HG02759 (cell line): ENCODE measurements around the gene PLPPR4.
"Not testable (repeated sequence)": the region's sequence is repeated elsewhere in the genome, so short reads cannot be mapped to it uniquely, and the experiment has no call there.

ENCODE experiments used
- ATAC-seq: cut with Tn5 transposase; IDR thresholded peaks from one replicate; pipeline ENCODE4 v1.9.1; 2021; ENCODE audit warnings: mild to moderate bottlenecking, moderate library complexity; ENCODE audit not compliant: unreplicated experiment

PLPPR4 gene

DNA sequence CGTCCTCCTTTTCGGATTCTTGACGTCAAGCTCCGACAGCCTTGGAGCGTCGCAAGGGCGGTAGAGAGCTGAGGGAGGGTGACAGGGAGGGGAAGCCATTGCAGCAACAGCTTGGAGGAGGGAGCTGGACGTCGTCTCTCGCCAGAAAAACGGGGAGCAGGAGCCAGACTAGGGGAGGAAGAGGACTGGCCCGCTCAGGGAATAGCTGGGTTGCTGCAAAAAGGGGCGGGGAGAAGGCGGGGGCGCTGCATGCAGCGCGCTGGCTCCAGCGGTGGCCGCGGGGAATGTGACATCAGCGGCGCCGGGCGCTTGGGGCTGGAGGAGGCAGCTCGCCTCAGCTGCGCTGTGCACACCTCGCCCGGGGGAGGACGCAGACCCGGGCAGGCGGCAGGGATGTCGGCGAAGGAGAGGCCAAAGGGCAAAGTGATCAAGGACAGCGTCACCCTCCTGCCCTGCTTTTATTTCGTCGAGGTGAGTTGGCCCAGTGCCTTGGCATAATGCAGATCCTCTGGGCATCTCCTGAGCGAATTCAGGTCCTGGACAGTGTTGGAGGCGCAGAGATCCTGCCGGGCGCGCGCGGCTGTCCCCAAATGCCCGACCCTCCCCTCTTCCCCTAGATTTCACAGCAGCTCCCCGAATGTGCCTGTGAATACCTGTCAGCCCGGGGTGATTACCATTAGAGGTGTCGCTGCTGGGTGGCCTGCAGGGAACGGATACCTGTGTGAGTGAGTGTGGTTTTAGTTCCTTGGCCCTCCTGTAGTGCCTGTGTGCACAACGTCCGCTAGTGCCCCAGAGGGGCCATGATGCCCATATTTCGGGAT, at the start of gene PLPPR4:
TSS of gene PLPPR4 (plus strand) at position 292 of the 821 bp plus-strand sequence. CDS start at position 394, 102 bp downstream.
- ATAC-seq = no peak

DNA sequence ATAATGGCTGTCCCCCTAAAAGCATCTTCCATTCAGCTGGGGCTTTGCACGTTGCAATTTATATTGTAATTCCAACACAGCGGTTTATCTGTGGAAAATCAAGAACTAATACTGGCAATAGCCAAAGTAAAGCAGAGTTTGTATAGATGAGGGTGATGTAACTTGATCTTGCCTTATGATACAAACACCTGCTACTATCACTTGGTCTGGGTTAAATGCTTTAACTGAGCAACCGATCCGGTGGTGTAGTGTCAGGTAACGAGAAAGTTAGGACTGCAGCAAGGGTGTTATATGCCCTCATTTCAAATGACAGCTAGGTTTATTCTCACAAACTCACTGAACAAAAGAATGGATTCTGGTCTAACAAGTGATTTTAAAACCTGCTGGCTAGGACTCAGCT, 47.3 kb upstream of the PLPPR4 start:
- ATAC-seq = no peak

DNA sequence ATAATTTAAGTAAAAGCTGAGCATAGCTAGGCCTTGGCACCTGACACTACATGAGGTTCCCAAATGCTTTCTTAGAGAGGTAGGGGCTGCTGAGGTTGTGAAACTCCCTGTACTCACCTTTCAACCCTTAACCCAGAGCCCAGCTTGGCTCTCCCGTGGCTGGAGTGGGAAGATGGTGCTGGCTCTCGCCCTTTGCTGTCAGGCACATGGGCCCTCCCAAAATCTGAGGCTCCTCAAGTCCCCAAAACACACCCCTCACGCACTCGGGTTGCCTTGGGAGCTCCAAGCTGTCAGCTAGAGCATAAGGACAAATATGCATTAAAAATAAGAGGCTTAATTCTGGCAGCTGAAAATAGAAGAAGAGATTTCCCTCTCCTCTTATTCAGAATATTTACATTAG, 46.7 kb upstream of the PLPPR4 start:
- no peak for ATAC-seq

GRCh38 chr1:99218572-99218971, 45.7 kb upstream of the PLPPR4 start:
- ATAC-seq = peak; percentile 20

- peak; percentile 96 for ATAC-seq
Measured at GRCh38 chr1:99218999-99219398, 45.3 kb upstream of the PLPPR4 start.

GRCh38 chr1:99227056-99227897, 37.0 kb upstream of the PLPPR4 start:
- no peak for ATAC-seq

GRCh38 chr1:99228153-99228552, 36.1 kb upstream of the PLPPR4 start:
- peak; percentile 58 for ATAC-seq

DNA sequence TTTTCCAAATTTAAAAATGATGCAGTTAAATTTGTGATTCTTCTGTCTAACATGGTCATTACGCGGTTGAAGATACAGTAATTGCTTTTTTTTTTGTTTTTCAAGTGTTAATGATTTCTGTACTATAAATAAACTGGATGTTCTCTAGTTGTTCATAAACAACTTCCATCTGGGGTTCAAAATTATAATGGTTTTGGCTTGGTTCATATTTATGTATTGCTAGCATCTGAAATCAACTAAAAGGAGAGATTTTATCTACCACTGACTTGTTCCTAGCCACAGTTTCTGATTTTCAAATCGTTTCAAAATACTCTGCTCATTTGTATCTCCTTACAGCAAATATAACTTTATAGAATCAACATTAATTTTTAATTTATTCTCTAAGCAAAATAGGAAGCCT, 35.2 kb upstream of the PLPPR4 start:
- no peak for ATAC-seq

GRCh38 chr1:99230695-99231094, 33.6 kb upstream of the PLPPR4 start:
- ATAC-seq = no peak

- ATAC-seq = no peak
Measured at GRCh38 chr1:99232172-99232571, 32.1 kb upstream of the PLPPR4 start.

- ATAC-seq = no peak
Measured at GRCh38 chr1:99233446-99233845, 30.8 kb upstream of the PLPPR4 start.

GRCh38 chr1:99236756-99237155, 27.5 kb upstream of the PLPPR4 start:
- ATAC-seq = no peak

DNA sequence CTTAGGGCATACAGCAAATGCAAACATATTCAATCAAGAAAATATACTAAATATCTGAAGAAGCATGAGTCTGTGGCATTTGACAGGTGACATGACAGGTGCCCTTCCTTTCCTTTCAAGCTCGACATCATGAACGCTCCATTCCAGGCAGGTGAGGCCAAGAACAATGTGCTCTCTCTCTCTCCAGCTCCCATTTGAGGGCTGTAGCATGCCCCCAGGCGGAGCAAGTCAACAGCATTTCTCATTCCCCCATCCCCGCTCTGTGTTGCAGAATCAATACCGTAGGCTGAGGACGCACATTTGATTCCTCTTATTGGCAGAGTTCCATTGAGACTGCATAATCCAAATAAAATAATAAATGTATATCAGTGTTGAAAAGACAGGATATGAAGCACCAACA, 24.6 kb upstream of the PLPPR4 start:
- ATAC-seq = no peak

DNA sequence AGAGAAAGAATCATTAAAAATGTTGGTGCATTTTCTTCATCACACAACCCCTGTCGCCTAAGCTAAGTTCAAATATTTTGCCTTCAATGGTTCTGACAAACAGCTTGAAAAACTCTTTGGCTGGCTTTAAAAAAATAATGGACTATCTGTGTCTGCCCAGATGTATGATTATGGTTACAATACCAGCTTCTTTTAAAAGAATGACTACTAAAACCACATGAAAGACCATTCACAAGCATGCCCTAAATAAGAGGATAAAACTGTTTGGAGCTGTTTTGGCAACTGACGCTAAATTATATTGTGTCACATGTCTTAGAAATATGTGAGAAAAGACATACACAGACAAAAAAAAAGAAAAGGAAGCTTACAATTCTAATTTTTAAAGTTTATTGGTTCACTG, 23.7 kb upstream of the PLPPR4 start:
- ATAC-seq = no peak

- ATAC-seq = no peak
Measured at GRCh38 chr1:99246152-99246551, 18.1 kb upstream of the PLPPR4 start.

- ATAC-seq = no peak
Measured at GRCh38 chr1:99247199-99247598, 17.1 kb upstream of the PLPPR4 start.

DNA sequence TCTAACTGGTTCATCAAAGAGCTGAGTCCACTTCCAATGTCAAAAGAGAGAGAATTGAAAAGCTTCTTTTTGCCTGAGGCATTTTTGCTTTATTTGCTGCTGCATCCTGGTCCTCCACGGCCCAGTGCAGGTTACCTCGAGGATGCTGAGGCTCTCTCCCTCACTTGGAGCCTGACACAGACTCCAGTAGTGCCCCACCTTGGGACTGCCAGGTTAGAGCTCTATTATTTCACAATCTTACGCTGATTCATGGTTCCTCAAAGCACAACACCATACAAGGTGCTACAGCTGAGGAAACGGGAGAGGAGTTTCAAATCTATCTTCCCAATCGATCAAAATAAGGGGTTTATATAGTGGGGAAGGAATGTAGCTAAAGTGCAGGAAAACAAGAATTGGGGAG, 13.6 kb upstream of the PLPPR4 start:
- ATAC-seq = no peak

DNA sequence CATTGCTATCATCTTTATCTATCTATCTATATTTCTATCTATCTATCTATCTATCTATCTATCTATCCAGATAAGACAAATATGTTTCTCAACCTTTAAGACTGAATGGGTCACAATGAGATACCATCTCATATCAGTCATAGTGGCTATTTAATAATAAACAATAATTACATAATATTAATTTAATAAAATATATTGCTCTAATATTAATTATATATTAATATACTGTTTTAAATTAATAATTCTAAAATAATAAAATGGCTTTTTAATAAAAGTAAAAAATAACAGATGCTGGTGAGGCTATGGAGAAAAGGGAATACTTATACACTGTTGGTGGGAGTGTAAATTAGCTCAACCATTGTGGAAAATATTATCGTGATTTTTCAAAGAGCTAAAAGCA, 13.0 kb upstream of the PLPPR4 start:
- ATAC-seq = no peak

- no peak for ATAC-seq
Measured at GRCh38 chr1:99252630-99253029, 11.7 kb upstream of the PLPPR4 start.

DNA sequence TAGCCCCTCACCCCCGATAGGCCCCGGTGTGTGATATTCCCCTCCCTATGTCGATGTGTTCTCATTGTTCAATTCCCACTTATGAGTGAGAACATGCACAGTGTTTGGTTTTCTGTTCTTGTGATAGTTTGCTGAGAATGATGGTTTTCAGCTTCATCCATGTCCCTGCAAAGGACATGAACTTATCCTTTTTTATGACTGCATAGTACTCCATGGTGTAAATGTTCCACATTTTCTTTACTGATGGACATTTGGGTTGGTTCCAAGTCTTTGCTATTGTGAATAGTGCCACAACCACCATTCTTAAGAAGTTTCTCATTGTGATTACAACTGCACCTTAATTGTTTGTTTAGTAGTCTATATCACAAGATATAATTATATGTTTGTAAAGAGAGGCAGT, 3.9 kb upstream of the PLPPR4 start:
- not testable (repeated sequence) for ATAC-seq

DNA sequence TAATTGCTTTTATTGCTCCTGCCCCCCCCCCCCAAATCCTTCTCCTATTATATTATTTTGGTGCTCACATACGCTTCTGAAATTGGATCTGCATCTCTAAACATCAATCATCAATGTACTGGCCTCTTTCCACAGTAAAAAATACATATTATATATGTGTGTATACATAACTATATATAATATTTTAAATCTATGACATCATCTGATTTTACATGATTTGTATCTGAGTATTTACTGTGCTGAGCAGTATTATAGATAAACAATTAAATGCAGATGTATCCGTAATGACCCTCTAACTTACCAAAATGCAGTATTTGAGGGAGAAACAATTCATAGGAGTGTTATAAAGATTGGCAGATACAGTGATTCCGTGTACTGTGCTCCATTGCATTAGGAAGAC, 832 bp downstream of the PLPPR4 start:
- ATAC-seq = no peak

DNA sequence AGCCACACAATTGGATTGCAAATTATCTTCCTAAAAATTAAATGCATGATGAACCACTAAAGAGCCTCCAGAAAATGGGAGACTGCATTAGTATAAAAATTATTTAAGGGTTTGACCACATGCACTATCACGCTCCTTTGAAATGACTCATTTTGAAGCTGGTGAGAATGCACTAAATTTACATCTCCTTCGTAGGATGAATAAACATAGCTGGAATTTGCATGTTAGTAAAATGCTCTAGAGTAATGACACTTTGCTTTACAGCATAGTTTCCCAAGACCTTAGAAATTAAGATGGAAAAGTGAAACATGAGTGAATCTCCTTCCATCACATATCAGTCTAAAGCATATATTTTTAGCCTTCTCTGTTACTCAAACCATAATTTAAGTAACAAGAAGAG, 2.4 kb downstream of the PLPPR4 start:
- ATAC-seq = no peak
